GM12892 (cell line): ENCODE data around the gene RPL15.

Experiments used
- POLR2A ChIP-seq: IDR thresholded peaks from 2 replicates; pipeline ENCODE4 v1.6.1; 2011; ENCODE audit warnings: low read depth, low read length, control low read depth
- TAF1 ChIP-seq: IDR thresholded peaks from 2 replicates; pipeline ENCODE4 v1.6.1; 2011; ENCODE audit warnings: low read depth, mild to moderate bottlenecking, control low read depth, low read length, borderline replicate concordance

DNA sequence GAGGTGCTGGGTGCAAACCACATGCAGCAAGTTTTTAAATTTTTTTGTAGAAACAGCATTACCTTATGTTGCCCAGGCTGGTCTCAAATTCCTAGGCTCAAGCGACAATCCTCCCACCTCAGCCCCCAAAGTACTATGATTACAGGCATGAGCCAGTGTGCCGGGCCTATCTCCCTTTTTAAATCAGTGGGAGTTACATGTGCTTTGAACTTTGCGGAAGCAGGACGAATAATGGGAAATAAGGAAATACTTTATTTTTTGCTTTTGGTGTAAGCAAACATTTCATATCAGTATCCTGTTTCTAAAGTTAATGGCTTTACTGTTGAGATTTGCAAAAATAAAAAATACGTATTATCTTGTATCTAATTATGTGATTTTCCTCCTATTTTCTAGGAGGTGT, 37.2 kb downstream of the RPL15 start:
- TF ChIP-seq TAF1, result no peak
- no peak for TF ChIP-seq POLR2A
